ENCODE measurements around the gene AGMO. TPM values are rescaled to one million over a fixed set of nuclear protein-coding genes. Genes with fewer than 3 reads are reported as not detected.

The AGMO gene
- total and polyA plus RNA-seq, 2 of the 8 experiments (the other 6 are each of a cell fraction or from before 2014, with no cell fraction given), result 0.22 to 0.45 TPM

DNA sequence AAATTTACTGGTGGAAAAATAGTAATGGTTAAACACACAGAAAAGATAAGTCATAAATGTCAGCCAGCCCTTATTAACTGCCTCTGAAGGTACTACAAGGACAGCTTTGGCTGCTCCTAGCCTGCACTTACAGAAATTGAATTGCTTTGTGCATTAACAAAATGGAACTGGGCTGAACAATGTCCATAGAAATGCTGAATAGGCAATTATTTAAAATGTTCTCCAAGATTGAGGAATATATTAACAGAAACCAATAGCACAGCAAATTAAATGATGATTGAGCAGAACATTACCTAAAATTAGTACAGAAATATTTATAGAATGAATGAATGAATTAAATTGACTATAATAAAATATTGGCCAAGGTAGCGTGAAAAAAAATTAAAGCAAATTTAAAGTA, 42.4 kb upstream of the AGMO start:
- Histone ChIP-seq H4K8ac (ENCODE audit: extremely low read depth, insufficient read depth, low read length) (no peak overlapping the region), H3K9me3 (ENCODE audit: insufficient read depth in 2 of 2, low read depth in 1 of 2, low read length in 1 of 2) (no peaks in the 10 kb centered on the region), H3K79me2 (ENCODE audit: control insufficient read depth in 1 of 2, insufficient read depth in 2 of 2, low read length in 2 of 2) (no peaks in the 10 kb centered on the region), H3K36me3 (ENCODE audit: control insufficient read depth in 2 of 4, insufficient read depth in 4 of 4, low read length in 3 of 4) (no peaks in the 10 kb centered on the region), H2BK12ac (ENCODE audit: low read depth, low read length) (no peak overlapping the region), H3K4me1 (replicated peaks in 1 of 4; ENCODE audit: control insufficient read depth in 3 of 4, insufficient read depth in 4 of 4, low read length in 3 of 4) (no peaks in the 10 kb centered on the region; a peak in 1 of 7 replicates), H2AFZ (ENCODE audit: low read length) (no peak overlapping the region), H3K23me2 (ENCODE audit: low read depth, low read length) (peaks cover 1% of the 10 kb centered on the region; the same call in 1 of the 2 replicates), H3K4me3 (ENCODE audit: extremely low read depth in 1 of 4, insufficient read depth in 2 of 4, low read depth in 3 of 4, low read length in 4 of 4) (no peak overlapping the region), H3K27ac (ENCODE audit: low read depth, low read length) (no peak overlapping the region), H2BK20ac (ENCODE audit: low read length) (no peak overlapping the region), H2BK15ac (ENCODE audit: low read length) (no peak overlapping the region), H4K91ac (replicated peaks; ENCODE audit: insufficient read length, low read length) (no peak overlapping the region), H3K27me3 (replicated peaks in 1 of 4; ENCODE audit: control insufficient read depth in 3 of 4, extremely low read depth in 1 of 4, insufficient read depth in 3 of 4, low read length in 3 of 4) (no peaks in the 10 kb centered on the region), H3K56ac (replicated peaks; ENCODE audit: insufficient read length, low read depth, low read length) (no peak overlapping the region), H2AK5ac (ENCODE audit: low read depth, low read length) (no peak overlapping the region), H4K5ac (ENCODE audit: insufficient read length, low read depth, low read length) (no peak overlapping the region), H3K18ac (ENCODE audit: extremely low read depth, low read length) (no peak overlapping the region), H3K4me2 (ENCODE audit: insufficient read depth in 1 of 2, low read depth in 2 of 2, low read length in 2 of 2) (no peak overlapping the region), H3K9ac (replicated peaks in 1 of 4; ENCODE audit: extremely low read depth in 1 of 4, low read depth in 3 of 4, low read length in 3 of 4) (no peak overlapping the region), H2BK120ac (replicated peaks; ENCODE audit: low read depth, low read length) (no peak overlapping the region), H3K23ac (ENCODE audit: insufficient read length) (no peak overlapping the region), H4K20me1 (replicated peaks in 1 of 2; ENCODE audit: control insufficient read depth in 1 of 2, insufficient read depth in 2 of 2, low read length in 2 of 2) (no peaks in the 10 kb centered on the region), H3K14ac (ENCODE audit: insufficient read length) (no peak overlapping the region), H2BK5ac (ENCODE audit: low read depth, low read length) (no peak overlapping the region), H3K4ac (replicated peaks; ENCODE audit: insufficient read length, low read depth, low read length) (no peak overlapping the region), H3K79me1 (ENCODE audit: low read depth, low read length) (no peaks in the 10 kb centered on the region)
- TF ChIP-seq CBX5 (IDR thresholded peaks at IDR 0.05; ENCODE audit: low read depth, low read length) (no peak), CHD2 (IDR thresholded peaks at IDR 0.05; ENCODE audit: low read length) (no peak), KDM5A (IDR thresholded peaks at IDR 0.05; ENCODE audit: low read length) (no peak), MAFK (IDR thresholded peaks at IDR 0.05; ENCODE audit: low read depth, low read length) (peak; percentile 77)
- ChIA-PET CTCF (ENCODE audit: partially characterized antibody) (interaction anchor here (1.0 to 1.3 kb wide), 2 partner anchors 45 to 494 kb away, joined by 3 to 4 read pairs; no protein-coding TSS in a partner anchor), POLR2A (ENCODE audit: partially characterized antibody) (no interaction called here)
- FAIRE-seq (no peak), DNase-seq (ENCODE audit: low read depth in 1 of 2, low spot score in 2 of 2) (no peak)
- 100% methylated on average over 1 of the region's 1 CpG; no CpG with 5 or more reads in 1 of the 2 experiments for WGBS, 2 experiments (ENCODE audit: extremely low coverage in 1 of 2, insufficient coverage in 1 of 2, insufficient read length in 1 of 2, insufficient replicate concordance in 2 of 2, low coverage in 1 of 2, low lambda C conversion rate in 2 of 2, missing lambda C conversion rate in 1 of 2)
